CD4-positive, alpha-beta T cell (primary cell): Measurements from ENCODE around the gene PRMT9. TPM values are rescaled to one million over a fixed set of nuclear protein-coding genes. Genes with fewer than 3 reads are reported as not detected.

ENCODE experiments used
- ATAC-seq: fragments of 200-7000 bp; cut with Tn5 transposase; one replicate; pipeline ENCODE4 v1.10.0; 2022; ENCODE audit warnings: mild to moderate bottlenecking; ENCODE audit not compliant: poor library complexity
- CTCF ChIA-PET: fragments of 350-600 bp; sonication (Branson Sonifier 250); formaldehyde crosslinking; loops from one replicate; lab custom pipeline; 2021; ENCODE audit warnings: antibody characterized with exemption, inconsistent platforms; lab: Charles Lee
- POLR2A ChIA-PET: fragments of 350-600 bp; sonication (Branson Sonifier 250); formaldehyde crosslinking; loops from one replicate; lab custom pipeline; 2021; ENCODE audit warnings: antibody characterized with exemption, inconsistent platforms; lab: Charles Lee
- DNase-seq, 14 experiments: peaks; one replicate each; pipeline ENCODE4 v3.0.0-alpha.2; 2013 to 2020; ENCODE audit warnings: mixed read lengths in 2 of 14
- H3K27ac ChIP-seq, 2 donors: one replicate each; pipeline versions ENCODE4 v1.5.1 to v1.7.0; 2013; ENCODE audit warnings: low read length in 2 of 2, low read depth in 1 of 2, mild to moderate bottlenecking in 1 of 2
- H3K27me3 ChIP-seq, 2 experiments: 1 replicate in 1 of 2; 2 replicates in 1 of 2; pipeline versions ENCODE4 v1.6.1 to v1.7.0; 2013; ENCODE audit warnings: low read length in 2 of 2, control low read depth in 1 of 2, mild to moderate bottlenecking in 1 of 2, moderate library complexity in 1 of 2; ENCODE audit not compliant: insufficient read depth in 2 of 2, control insufficient read depth in 1 of 2
- H3K36me3 ChIP-seq: one replicate; pipeline ENCODE4 v1.6.1; 2013; ENCODE audit warnings: low read length, control low read depth; ENCODE audit not compliant: insufficient read depth
- H3K4me1 ChIP-seq: one replicate; pipeline ENCODE4 v1.6.1; 2013; ENCODE audit warnings: low read length, control low read depth; ENCODE audit not compliant: insufficient read depth
- H3K4me3 ChIP-seq: one replicate; pipeline ENCODE4 v1.5.1; 2013; ENCODE audit warnings: mild to moderate bottlenecking, low read length, moderate library complexity
- H3K9me3 ChIP-seq, 2 experiments: 1 replicate in 1 of 2; 2 replicates in 1 of 2; pipeline versions ENCODE4 v1.6.1 to v1.7.0; 2013; ENCODE audit warnings: low read length in 2 of 2, mild to moderate bottlenecking in 2 of 2, control low read depth in 1 of 2, moderate library complexity in 1 of 2; ENCODE audit not compliant: control insufficient read depth in 1 of 2, insufficient read depth in 1 of 2
- H3K27ac Mint-ChIP-seq: one replicate; pipeline ENCODE4 v1.8.0; 2020; ENCODE audit warnings: mixed read lengths
- H3K27me3 Mint-ChIP-seq: one replicate; pipeline ENCODE4 v1.8.0; 2021; ENCODE audit warnings: mixed read lengths
- H3K36me3 Mint-ChIP-seq: one replicate; pipeline ENCODE4 v1.8.0; 2021; ENCODE audit warnings: low read depth, mixed read lengths
- H3K4me1 Mint-ChIP-seq: one replicate; pipeline ENCODE4 v1.8.0; 2021; ENCODE audit warnings: low read depth, mixed read lengths
- H3K4me3 Mint-ChIP-seq: one replicate; pipeline ENCODE4 v1.8.0; 2020; ENCODE audit warnings: mild to moderate bottlenecking, mixed read lengths
- H3K9me3 Mint-ChIP-seq: one replicate; pipeline ENCODE4 v1.8.0; 2020; ENCODE audit warnings: mixed read lengths
- intact Hi-C, 2 experiments: fragments of 100-400 bp; cut with DNase I in 1 of 2; cut with micrococcal nuclease in 1 of 2; formaldehyde crosslinking; loops; one replicate each; pipeline versions ENCODE4 v1.15.1 to v1.9.0; 2023 to 2025; cut with DNase I, micrococcal nuclease
- total RNA-seq, 174 experiments: library from RNA in 2 of 174; stranded (reverse) in 2 of 174; gene quantifications; one replicate each; pipeline ENCODE4 v1.2.3 and lab custom pipeline; 2021 to 2026
- TF ChIP-seq, protein P1 (sequence below): fragments of 200-600 bp; IDR thresholded peaks from one replicate; pipeline ENCODE4 v1.8.0; 2022; ENCODE audit warnings: antibody characterized with exemption, mild to moderate bottlenecking

Gene PRMT9
- total RNA-seq, 2 experiments from 2014 or later, result 21.0 to 21.1 TPM

DNA sequence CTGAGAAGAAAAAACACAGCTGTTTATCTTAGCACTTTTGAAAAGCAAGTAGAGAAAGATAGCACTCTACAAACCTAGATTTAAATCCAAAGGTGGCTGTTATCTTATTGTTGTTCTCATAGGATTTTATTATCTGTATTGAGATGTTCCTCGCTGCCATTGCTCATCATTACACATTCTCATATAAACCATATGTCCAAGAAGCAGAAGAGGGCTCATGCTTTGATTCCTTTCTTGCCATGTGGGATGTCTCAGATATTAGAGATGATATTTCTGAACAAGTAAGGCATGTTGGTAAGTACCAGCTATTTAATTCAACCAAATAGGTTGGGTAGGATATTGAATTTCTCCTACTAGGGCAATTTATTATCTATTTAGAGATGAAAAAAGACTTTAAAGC lies 50.3 kb downstream of the PRMT9 start:
- Histone ChIP-seq H3K27me3 (no peaks in the 10 kb centered on the region), H3K9me3 (no peaks in the 10 kb centered on the region), H3K36me3 (peaks cover 71% of the 10 kb centered on the region), H3K27ac (no peak overlapping the region), H3K4me1 (no peaks in the 10 kb centered on the region), H3K4me3 (no peak overlapping the region)
- ChIA-PET CTCF (interaction anchor here (1.3 kb wide), 1 partner anchor 51 kb away, joined by 3 read pairs; the partner anchor contains the start of gene PRMT9), POLR2A (no interaction called here)
- no peak for DNase-seq
- H3K9me3 Mint-ChIP-seq, result peaks cover 2% of the 10 kb centered on the region
- peaks cover 98% of the 10 kb centered on the region for H3K36me3 Mint-ChIP-seq
- no peak overlapping the region for H3K27ac Mint-ChIP-seq
- H3K27me3 Mint-ChIP-seq, result no peaks in the 10 kb centered on the region
- ATAC-seq, result no peak
- H3K4me3 Mint-ChIP-seq, result no peak overlapping the region
- TF ChIP-seq, protein P1, sequence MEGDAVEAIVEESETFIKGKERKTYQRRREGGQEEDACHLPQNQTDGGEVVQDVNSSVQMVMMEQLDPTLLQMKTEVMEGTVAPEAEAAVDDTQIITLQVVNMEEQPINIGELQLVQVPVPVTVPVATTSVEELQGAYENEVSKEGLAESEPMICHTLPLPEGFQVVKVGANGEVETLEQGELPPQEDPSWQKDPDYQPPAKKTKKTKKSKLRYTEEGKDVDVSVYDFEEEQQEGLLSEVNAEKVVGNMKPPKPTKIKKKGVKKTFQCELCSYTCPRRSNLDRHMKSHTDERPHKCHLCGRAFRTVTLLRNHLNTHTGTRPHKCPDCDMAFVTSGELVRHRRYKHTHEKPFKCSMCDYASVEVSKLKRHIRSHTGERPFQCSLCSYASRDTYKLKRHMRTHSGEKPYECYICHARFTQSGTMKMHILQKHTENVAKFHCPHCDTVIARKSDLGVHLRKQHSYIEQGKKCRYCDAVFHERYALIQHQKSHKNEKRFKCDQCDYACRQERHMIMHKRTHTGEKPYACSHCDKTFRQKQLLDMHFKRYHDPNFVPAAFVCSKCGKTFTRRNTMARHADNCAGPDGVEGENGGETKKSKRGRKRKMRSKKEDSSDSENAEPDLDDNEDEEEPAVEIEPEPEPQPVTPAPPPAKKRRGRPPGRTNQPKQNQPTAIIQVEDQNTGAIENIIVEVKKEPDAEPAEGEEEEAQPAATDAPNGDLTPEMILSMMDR, result no peak
- intact Hi-C loops, result no loop called here
- no peaks in the 10 kb centered on the region for H3K4me1 Mint-ChIP-seq

DNA sequence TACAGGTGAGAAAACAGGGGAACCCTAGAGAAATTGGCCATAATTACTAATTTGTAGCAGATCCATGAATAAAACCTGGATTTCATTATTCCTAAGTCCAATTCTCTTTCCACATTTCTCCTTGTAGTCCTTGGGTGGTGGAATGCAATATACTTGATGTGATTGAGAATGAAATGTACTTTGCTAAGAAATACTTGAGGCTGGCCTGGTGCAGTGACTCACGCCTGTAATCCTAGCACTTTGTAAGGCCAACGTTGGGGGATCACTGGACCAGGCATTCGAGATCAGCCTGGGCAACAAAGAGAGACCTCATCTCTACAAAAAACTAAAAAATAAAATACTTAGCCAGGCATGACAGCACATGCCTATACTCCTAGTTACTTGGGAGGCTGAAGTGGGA lies 50.9 kb downstream of the PRMT9 start:
- H3K36me3 Mint-ChIP-seq, result peaks cover 98% of the 10 kb centered on the region
- no peak for DNase-seq
- ChIA-PET CTCF (interaction anchor here (2.6 kb wide), 1 partner anchor 234 kb away, joined by 6 read pairs; no protein-coding TSS in a partner anchor), POLR2A (no interaction called here)
- no peaks in the 10 kb centered on the region for H3K27me3 Mint-ChIP-seq
- no peaks in the 10 kb centered on the region for H3K4me1 Mint-ChIP-seq
- H3K4me3 ChIP-seq, result no peak overlapping the region
- H3K9me3 ChIP-seq, result no peaks in the 10 kb centered on the region
- H3K27me3 ChIP-seq, result no peaks in the 10 kb centered on the region
- no peaks in the 10 kb centered on the region for H3K4me1 ChIP-seq
- intact Hi-C loops, result no loop called here
- TF ChIP-seq, protein P1, result no peak
- no peak overlapping the region for H3K27ac Mint-ChIP-seq
- no peak overlapping the region for H3K27ac ChIP-seq
- H3K9me3 Mint-ChIP-seq, result peaks cover 2% of the 10 kb centered on the region
- ATAC-seq, result no peak
- H3K4me3 Mint-ChIP-seq, result no peak overlapping the region
- peaks cover 76% of the 10 kb centered on the region for H3K36me3 ChIP-seq

DNA sequence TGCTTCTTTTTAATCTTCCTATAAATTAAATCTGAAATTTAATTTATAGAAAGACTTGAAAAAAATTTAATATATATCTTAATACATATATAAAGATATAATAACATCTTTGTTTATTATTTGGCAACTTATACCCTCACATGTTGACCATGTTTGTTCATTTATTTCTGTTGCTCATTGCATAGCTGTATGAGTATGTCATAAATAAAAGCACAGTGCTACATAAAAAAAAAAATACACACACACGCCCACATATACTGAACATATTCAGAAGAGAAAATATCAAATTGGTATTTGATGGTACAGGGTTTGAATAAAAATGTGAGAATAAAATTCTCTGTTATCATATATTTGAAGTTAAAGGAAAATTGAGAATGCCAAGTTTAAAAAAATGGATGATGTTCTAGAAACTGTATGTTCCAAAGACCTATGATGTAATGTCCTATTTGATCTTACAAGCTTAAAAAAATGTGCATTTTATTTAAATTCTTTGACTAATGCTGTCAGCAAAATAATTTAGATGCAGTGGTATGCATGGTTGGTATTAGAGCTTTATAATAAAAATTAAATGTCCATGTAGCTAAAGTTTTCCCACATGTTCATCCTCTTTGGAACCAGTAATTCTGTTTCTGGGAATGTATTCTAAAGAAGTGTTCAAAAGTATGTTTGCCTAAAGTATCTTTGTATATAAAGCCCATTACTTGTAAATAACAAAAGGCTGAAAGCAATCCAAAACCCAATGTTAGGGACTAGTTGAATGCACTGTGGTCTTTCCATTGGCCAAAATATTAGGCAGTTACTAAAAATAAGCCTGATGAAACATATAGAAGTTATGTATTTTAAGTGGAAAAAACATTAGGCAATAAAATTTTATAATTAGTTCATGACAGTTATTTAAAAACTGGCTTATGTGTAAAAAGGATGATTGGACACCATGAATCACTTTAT lies 53.9 kb downstream of the PRMT9 start:
- TF ChIP-seq, protein P1, result no peak
- POLR2A ChIA-PET, result interaction anchor here (1.0 kb wide), 1 partner anchor 54 kb away, joined by 4 read pairs; the partner anchor contains the start of gene PRMT9
- DNase-seq, result no peak
- intact Hi-C loops, result loop anchor here in 1 of 2 experiments (10.0 kb wide), 1 partner anchor 435 kb away; no protein-coding TSS in a partner anchor
- Mint-ChIP-seq H3K4me3 (no peak overlapping the region), H3K27ac (no peak overlapping the region), H3K4me1 (peaks cover 10% of the 10 kb centered on the region), H3K9me3 (no peaks in the 10 kb centered on the region), H3K27me3 (no peaks in the 10 kb centered on the region), H3K36me3 (peaks cover 95% of the 10 kb centered on the region)
- ATAC-seq, result no peak
- Histone ChIP-seq H3K4me1 (no peaks in the 10 kb centered on the region), H3K27me3 (no peaks in the 10 kb centered on the region), H3K4me3 (no peak overlapping the region), H3K9me3 (no peaks in the 10 kb centered on the region), H3K27ac (no peak overlapping the region), H3K36me3 (peaks cover 87% of the 10 kb centered on the region)
- CTCF ChIA-PET, result interaction anchor here (0.7 to 2.6 kb wide), 3 partner anchors 9 to 237 kb away, joined by 3 to 6 read pairs (median 3); no protein-coding TSS in a partner anchor
